ENCODE results near the gene INS.
A peak's percentile ranks its signal among the peaks of the same experiment; 100 is the strongest.

GRCh38 chr11:2166091-2166851 is 5.3 kb upstream of the INS start:
- TF ChIP-seq CTCF (IDR thresholded peaks at IDR 0.05) = peak; percentile 18 to 68 (median 54)
- TF ChIP-seq EP300 (IDR thresholded peaks at IDR 0.05) = no peak
- no peak for TF ChIP-seq POLR2A (IDR thresholded peaks at IDR 0.05)

Data from upper lobe of left lung (tissue), 4 donors.